Measurements from ENCODE around the gene MBNL2. TPM values are rescaled to one million over a fixed set of nuclear protein-coding genes. Genes with fewer than 3 reads are reported as not detected.

The MBNL2 gene
- total and polyA plus RNA-seq, 2 donors from 2014 or later: 18.8 to 70.5 TPM

- Histone ChIP-seq H3K9me3 (ENCODE audit: control insufficient read depth in 2 of 3, insufficient read depth in 1 of 3, low read length in 3 of 3) (no peaks in the 10 kb centered on the region), H3K27ac (ENCODE audit: low read depth in 2 of 2, low read length in 2 of 2) (peak overlapping the region in 1 of 2 donors; percentile 15), H3K4me1 (ENCODE audit: control insufficient read depth in 2 of 3, insufficient read depth in 2 of 3, low read depth in 1 of 3, low read length in 3 of 3) (peaks cover 0 to 8% (median 0%) of the 10 kb centered on the region in 3 donors), H3K9ac (ENCODE audit: low read length in 3 of 3) (no peak overlapping the region), H3K4me3 (ENCODE audit: low read length in 3 of 3) (no peak overlapping the region), H3K36me3 (ENCODE audit: control insufficient read depth in 2 of 3, insufficient read depth in 3 of 3, low read length in 3 of 3) (no peaks in the 10 kb centered on the region), H3K27me3 (ENCODE audit: control insufficient read depth, insufficient read depth, low read length) (no peaks in the 10 kb centered on the region)
- peak in 2 of 5 donors; percentile 40 to 84 for DNase-seq
- FAIRE-seq: no peak
- intact Hi-C loops (cut with DNase I): no loop called here
- TF ChIP-seq CTCF (IDR thresholded peaks at IDR 0.05; ENCODE audit: borderline replicate concordance, extremely low read depth, insufficient read depth): no peak
Observed at GRCh38 chr13:97318532-97318931, 96.4 kb downstream of the MBNL2 start.

DNA sequence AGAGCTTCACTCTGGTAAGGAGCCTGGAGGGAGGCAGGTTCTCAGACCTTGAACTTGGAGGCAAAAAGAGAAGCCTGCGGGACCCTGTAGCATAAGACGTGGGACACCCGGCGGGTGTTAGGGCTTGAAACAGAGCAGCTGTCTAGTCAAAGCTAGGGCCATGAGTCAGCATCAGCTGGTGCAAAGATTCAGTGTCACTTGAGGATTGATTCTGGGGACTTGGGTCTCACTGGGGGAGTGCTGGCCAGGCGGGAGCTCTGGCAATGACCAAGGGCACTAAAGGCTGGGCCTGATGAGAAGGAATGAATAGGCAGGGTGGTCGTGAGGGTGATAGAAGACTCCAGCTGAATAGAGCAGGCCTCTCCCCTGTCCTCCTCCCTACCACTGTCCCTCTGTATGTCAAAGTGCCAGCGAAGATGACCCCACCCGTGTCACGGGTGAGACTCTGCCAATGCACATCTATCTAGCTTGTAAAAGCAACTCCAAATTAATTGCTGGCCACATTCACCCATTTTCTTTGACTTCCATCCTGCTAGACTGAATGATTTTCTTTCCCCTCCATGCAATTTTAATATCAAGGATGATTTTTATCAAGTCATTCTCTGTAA is 97.1 kb downstream of the MBNL2 start:
- no peak for TF ChIP-seq CTCF (IDR thresholded peaks at IDR 0.05; ENCODE audit: borderline replicate concordance, extremely low read depth, insufficient read depth)
- no peak for FAIRE-seq
- H3K9me3 ChIP-seq (ENCODE audit: control insufficient read depth in 2 of 3, insufficient read depth in 1 of 3, low read length in 3 of 3): no peaks in the 10 kb centered on the region
- no peak overlapping the region for H3K27ac ChIP-seq (ENCODE audit: low read depth in 2 of 2, low read length in 2 of 2)
- H3K4me1 ChIP-seq (ENCODE audit: control insufficient read depth in 2 of 3, insufficient read depth in 2 of 3, low read depth in 1 of 3, low read length in 3 of 3): peaks cover 0 to 8% (median under 1%) of the 10 kb centered on the region in 3 donors
- H3K36me3 ChIP-seq (ENCODE audit: control insufficient read depth in 2 of 3, insufficient read depth in 3 of 3, low read length in 3 of 3): no peaks in the 10 kb centered on the region
- H3K4me3 ChIP-seq (ENCODE audit: low read length in 3 of 3): no peak overlapping the region
- peak in 3 of 5 donors; percentile 25 to 78 (median 69) for DNase-seq
- intact Hi-C loops (cut with DNase I): no loop called here
- H3K27me3 ChIP-seq (ENCODE audit: control insufficient read depth, insufficient read depth, low read length): no peaks in the 10 kb centered on the region
- no peak overlapping the region for H3K9ac ChIP-seq (ENCODE audit: low read length in 3 of 3)

DNA sequence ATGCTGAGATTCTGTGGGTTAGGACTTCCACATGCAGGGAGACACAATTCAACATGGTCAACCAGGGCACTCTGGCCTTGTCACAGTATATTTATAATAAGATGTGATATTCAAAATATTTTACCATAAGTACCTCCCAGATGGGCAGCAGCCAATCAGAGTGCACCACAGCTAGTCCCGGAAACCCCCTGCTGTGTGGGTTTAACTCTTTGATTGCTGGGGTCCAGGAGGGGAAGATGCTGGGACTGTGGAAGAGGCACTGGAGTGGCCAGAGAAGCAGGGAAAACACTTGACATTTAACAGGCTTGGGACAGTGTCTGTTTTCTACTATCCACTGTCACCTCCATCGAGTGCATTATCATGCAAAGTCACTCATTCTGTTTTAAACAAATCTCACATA is 99.0 kb downstream of the MBNL2 start:
- Histone ChIP-seq H3K4me1 (ENCODE audit: control insufficient read depth in 2 of 3, insufficient read depth in 2 of 3, low read depth in 1 of 3, low read length in 3 of 3) (peaks cover 0 to 7% (median 6%) of the 10 kb centered on the region in 3 donors), H3K9ac (ENCODE audit: low read length in 3 of 3) (no peak overlapping the region)
- FAIRE-seq: no peak

More for the DNA sequence above, 99.0 kb downstream of the MBNL2 start:
- intact Hi-C loops (cut with DNase I): no loop called here
- H3K9me3 ChIP-seq (ENCODE audit: control insufficient read depth in 2 of 3, insufficient read depth in 1 of 3, low read length in 3 of 3): no peaks in the 10 kb centered on the region
- no peak for DNase-seq
- H3K27me3 ChIP-seq (ENCODE audit: control insufficient read depth, insufficient read depth, low read length): no peaks in the 10 kb centered on the region
- no peaks in the 10 kb centered on the region for H3K36me3 ChIP-seq (ENCODE audit: control insufficient read depth in 2 of 3, insufficient read depth in 3 of 3, low read length in 3 of 3)
- H3K4me3 ChIP-seq (ENCODE audit: low read length in 3 of 3): no peak overlapping the region
- no peak overlapping the region for H3K27ac ChIP-seq (ENCODE audit: low read depth in 2 of 2, low read length in 2 of 2)
- TF ChIP-seq CTCF (IDR thresholded peaks at IDR 0.05; ENCODE audit: borderline replicate concordance, extremely low read depth, insufficient read depth): no peak

All from kidney (tissue), 14 donors.